Measurements from ENCODE around the gene SPEF1. TPM values are rescaled to one million over a fixed set of nuclear protein-coding genes. Genes with fewer than 3 reads are reported as not detected.
A peak's percentile ranks its signal among the peaks of the same experiment; 100 is the strongest.

Gene SPEF1
- total and polyA plus RNA-seq, 2 of the 4 experiments (the other 2 are of a cell fraction): 0.15 TPM; not detected in 1

DNA sequence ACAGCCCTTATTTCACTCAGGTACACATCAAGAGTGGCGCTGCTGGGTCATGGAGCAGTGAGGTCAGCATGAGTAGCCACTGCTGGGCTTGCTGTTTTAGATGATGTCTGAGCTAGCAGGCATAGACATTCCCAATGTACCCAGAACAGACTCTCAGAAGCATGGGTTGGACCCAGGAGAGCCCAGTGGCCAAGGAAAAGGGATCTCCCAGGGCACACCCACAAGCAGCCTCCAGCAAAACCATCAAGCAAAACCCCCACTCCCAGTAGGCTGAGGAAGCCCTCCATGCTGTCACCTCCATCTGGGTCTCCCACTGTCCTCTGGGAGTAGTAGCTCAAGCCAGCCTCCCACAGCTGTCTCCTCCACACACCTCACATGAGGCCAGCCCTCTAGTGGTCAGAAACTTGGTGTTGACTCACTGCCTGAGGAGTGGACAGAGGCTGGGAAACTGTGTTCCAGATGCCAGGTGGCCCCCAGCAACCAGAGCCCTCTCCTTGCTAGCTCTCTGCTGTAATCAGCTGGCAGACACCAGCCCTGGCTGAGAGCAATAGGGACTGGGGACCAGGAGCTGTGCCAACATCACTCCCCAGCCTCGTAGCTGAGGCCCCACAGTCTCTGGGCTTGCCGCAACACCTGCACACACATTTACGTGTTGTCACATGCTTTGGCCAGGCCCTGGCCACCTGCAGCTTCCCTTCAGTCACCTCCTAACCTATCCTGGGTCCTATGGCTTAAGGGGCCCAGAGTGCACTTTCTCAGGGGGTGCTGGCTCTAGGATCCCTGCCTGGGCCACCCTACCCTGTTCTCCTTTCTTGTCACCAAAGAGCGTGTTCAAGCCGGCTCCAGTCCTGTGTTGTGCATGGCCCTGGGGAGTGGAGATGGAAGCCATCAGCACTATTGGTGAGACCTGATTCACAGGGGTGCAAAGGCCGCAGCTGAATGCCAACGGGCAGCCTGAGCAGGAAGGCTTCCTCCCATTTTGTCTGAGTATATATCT is 37.2 kb upstream of the SPEF1 start (continued):
- TF ChIP-seq, protein P1, sequence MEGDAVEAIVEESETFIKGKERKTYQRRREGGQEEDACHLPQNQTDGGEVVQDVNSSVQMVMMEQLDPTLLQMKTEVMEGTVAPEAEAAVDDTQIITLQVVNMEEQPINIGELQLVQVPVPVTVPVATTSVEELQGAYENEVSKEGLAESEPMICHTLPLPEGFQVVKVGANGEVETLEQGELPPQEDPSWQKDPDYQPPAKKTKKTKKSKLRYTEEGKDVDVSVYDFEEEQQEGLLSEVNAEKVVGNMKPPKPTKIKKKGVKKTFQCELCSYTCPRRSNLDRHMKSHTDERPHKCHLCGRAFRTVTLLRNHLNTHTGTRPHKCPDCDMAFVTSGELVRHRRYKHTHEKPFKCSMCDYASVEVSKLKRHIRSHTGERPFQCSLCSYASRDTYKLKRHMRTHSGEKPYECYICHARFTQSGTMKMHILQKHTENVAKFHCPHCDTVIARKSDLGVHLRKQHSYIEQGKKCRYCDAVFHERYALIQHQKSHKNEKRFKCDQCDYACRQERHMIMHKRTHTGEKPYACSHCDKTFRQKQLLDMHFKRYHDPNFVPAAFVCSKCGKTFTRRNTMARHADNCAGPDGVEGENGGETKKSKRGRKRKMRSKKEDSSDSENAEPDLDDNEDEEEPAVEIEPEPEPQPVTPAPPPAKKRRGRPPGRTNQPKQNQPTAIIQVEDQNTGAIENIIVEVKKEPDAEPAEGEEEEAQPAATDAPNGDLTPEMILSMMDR (conservative IDR thresholded peaks at IDR 0.05; ENCODE audit: low read depth, low read length): peak; percentile 75
- TF ChIP-seq BHLHE40 (IDR thresholded peaks at IDR 0.05; ENCODE audit: low read depth, low read length): peak; percentile 24; the same call in 1 of the 2 replicates
- no peak for TF ChIP-seq NFE2L2 (IDR thresholded peaks at IDR 0.05; ENCODE audit: low read depth, low read length)
- peak; percentile 61 for TF ChIP-seq RAD21 (IDR thresholded peaks at IDR 0.05; ENCODE audit: low read length)
- TF ChIP-seq RFX5 (IDR thresholded peaks at IDR 0.05; ENCODE audit: low read depth, low read length): no peak

Data from IMR-90 (cell line).